GM12878 (cell line): ENCODE data around the gene ITK.

Experiments used
- CBFB ChIP-seq: IDR thresholded peaks from 2 replicates; pipeline ENCODE4 v1.6.1; 2016; ENCODE audit warnings: antibody characterized with exemption, low read depth
- FOXM1 ChIP-seq: IDR thresholded peaks from 2 replicates; pipeline ENCODE4 v1.6.1; 2012; ENCODE audit warnings: low read depth, mild to moderate bottlenecking, inconsistent platforms, low read length, moderate library complexity
- NFYB ChIP-seq: IDR thresholded peaks from 2 replicates; pipeline ENCODE4 v1.6.1; 2011; ENCODE audit warnings: low read depth, mild to moderate bottlenecking, low read length, improper control_type of control experiment, moderate library complexity; ENCODE audit not compliant: insufficient read depth
- NR2C1 ChIP-seq: fragments of 450-650 bp; IDR thresholded peaks from 2 replicates; pipeline ENCODE4 v1.6.1; 2017; ENCODE audit warnings: antibody characterized with exemption, mild to moderate bottlenecking, moderate library complexity
- NR2F1 ChIP-seq: fragments of 450-650 bp; conservative IDR thresholded peaks from 2 replicates; pipeline ENCODE4 v1.6.1; 2017; ENCODE audit warnings: mild to moderate bottlenecking
- POLR2A ChIP-seq: IDR thresholded peaks from 2 replicates; pipeline ENCODE4 v1.6.1; 2011; ENCODE audit warnings: low read depth, mild to moderate bottlenecking, low read length
- POLR2AphosphoS5 ChIP-seq: IDR thresholded peaks from 2 replicates; pipeline ENCODE4 v1.6.1; 2011; ENCODE audit warnings: mild to moderate bottlenecking, low read length, inconsistent platforms
- RAD21 ChIP-seq: IDR thresholded peaks from 2 replicates; pipeline ENCODE4 v1.6.1; 2011; ENCODE audit warnings: mild to moderate bottlenecking, low read depth, low read length, moderate library complexity; ENCODE audit not compliant: insufficient read depth
- SP1 ChIP-seq: IDR thresholded peaks from one replicate; pipeline ENCODE4 v1.6.1; 2011; ENCODE audit warnings: low read depth, low read length
- TCF3 ChIP-seq: IDR thresholded peaks from 2 replicates; pipeline ENCODE4 v1.6.1; 2012; ENCODE audit warnings: low read depth, mild to moderate bottlenecking, low read length, borderline replicate concordance; ENCODE audit not compliant: insufficient read depth
- YBX1 ChIP-seq: fragments of 450-650 bp; IDR thresholded peaks from 2 replicates; pipeline ENCODE4 v1.6.1; 2016; ENCODE audit warnings: antibody characterized with exemption
- ZNF207 ChIP-seq: fragments of 450-650 bp; IDR thresholded peaks from 2 replicates; pipeline ENCODE4 v1.6.1; 2014; ENCODE audit warnings: antibody characterized with exemption, mild to moderate bottlenecking, borderline replicate concordance
- TF ChIP-seq, protein P1 (sequence below): fragments of 450-650 bp; IDR thresholded peaks from 2 replicates; pipeline ENCODE4 v1.6.1; 2016; ENCODE audit warnings: mild to moderate bottlenecking, moderate library complexity, borderline replicate concordance
- TF ChIP-seq, protein P2 (sequence below), 3 experiments: IDR thresholded peaks in 2 of 3; conservative IDR thresholded peaks in 1 of 3; 2 replicates each; pipeline ENCODE4 v1.5.1; 2011; ENCODE audit warnings: low read depth in 3 of 3, low read length in 3 of 3, mild to moderate bottlenecking in 3 of 3, control low read depth in 2 of 3, moderate library complexity in 2 of 3, inconsistent platforms in 1 of 3, mixed read lengths in 1 of 3; ENCODE audit not compliant: control insufficient read depth in 2 of 3, insufficient read depth in 1 of 3; ENCODE audit errors: extremely low read depth in 1 of 3

- TF ChIP-seq POLR2A (no peak), NFYB (no peak), ZNF207 (no peak), SP1 (no peak), NR2C1 (no peak), TCF3 (no peak), CBFB (no peak), YBX1 (no peak), RAD21 (no peak), POLR2AphosphoS5 (no peak), NR2F1 (no peak), FOXM1 (no peak)
- TF ChIP-seq, protein P1, sequence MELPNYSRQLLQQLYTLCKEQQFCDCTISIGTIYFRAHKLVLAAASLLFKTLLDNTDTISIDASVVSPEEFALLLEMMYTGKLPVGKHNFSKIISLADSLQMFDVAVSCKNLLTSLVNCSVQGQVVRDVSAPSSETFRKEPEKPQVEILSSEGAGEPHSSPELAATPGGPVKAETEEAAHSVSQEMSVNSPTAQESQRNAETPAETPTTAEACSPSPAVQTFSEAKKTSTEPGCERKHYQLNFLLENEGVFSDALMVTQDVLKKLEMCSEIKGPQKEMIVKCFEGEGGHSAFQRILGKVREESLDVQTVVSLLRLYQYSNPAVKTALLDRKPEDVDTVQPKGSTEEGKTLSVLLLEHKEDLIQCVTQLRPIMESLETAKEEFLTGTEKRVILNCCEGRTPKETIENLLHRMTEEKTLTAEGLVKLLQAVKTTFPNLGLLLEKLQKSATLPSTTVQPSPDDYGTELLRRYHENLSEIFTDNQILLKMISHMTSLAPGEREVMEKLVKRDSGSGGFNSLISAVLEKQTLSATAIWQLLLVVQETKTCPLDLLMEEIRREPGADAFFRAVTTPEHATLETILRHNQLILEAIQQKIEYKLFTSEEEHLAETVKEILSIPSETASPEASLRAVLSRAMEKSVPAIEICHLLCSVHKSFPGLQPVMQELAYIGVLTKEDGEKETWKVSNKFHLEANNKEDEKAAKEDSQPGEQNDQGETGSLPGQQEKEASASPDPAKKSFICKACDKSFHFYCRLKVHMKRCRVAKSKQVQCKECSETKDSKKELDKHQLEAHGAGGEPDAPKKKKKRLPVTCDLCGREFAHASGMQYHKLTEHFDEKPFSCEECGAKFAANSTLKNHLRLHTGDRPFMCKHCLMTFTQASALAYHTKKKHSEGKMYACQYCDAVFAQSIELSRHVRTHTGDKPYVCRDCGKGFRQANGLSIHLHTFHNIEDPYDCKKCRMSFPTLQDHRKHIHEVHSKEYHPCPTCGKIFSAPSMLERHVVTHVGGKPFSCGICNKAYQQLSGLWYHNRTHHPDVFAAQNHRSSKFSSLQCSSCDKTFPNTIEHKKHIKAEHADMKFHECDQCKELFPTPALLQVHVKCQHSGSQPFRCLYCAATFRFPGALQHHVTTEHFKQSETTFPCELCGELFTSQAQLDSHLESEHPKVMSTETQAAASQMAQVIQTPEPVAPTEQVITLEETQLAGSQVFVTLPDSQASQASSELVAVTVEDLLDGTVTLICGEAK, result no peak
- TF ChIP-seq, protein P2, sequence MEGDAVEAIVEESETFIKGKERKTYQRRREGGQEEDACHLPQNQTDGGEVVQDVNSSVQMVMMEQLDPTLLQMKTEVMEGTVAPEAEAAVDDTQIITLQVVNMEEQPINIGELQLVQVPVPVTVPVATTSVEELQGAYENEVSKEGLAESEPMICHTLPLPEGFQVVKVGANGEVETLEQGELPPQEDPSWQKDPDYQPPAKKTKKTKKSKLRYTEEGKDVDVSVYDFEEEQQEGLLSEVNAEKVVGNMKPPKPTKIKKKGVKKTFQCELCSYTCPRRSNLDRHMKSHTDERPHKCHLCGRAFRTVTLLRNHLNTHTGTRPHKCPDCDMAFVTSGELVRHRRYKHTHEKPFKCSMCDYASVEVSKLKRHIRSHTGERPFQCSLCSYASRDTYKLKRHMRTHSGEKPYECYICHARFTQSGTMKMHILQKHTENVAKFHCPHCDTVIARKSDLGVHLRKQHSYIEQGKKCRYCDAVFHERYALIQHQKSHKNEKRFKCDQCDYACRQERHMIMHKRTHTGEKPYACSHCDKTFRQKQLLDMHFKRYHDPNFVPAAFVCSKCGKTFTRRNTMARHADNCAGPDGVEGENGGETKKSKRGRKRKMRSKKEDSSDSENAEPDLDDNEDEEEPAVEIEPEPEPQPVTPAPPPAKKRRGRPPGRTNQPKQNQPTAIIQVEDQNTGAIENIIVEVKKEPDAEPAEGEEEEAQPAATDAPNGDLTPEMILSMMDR (IDR thresholded peaks at IDR 0.05 in 2 of 3, conservative IDR thresholded peaks at IDR 0.05 in 1 of 3; ENCODE audit: control insufficient read depth in 2 of 3, extremely low read depth in 1 of 3, insufficient read depth in 1 of 3, low read depth in 3 of 3, low read length in 3 of 3), result no peak
Observed at GRCh38 chr5:157270771-157271170, 90.1 kb downstream of the ITK start.
